OCI-LY3 (cell line): Measurements from ENCODE around the gene MOB3B.

Experiments
- EZH2phosphoT487 ChIP-seq: fragments of 200-600 bp; shearing (Covaris generic); IDR thresholded peaks from 2 replicates; pipeline ENCODE4 v1.6.1; 2018; ENCODE audit warnings: antibody characterized with exemption, mixed run types, low read depth
- TF ChIP-seq, protein P1 (sequence below): fragments of 200-600, 300-600 bp; sonication (generic); IDR thresholded peaks from 2 replicates; pipeline ENCODE4 v1.5.1; 2014; ENCODE audit warnings: antibody characterized with exemption, low read length, low read depth

DNA sequence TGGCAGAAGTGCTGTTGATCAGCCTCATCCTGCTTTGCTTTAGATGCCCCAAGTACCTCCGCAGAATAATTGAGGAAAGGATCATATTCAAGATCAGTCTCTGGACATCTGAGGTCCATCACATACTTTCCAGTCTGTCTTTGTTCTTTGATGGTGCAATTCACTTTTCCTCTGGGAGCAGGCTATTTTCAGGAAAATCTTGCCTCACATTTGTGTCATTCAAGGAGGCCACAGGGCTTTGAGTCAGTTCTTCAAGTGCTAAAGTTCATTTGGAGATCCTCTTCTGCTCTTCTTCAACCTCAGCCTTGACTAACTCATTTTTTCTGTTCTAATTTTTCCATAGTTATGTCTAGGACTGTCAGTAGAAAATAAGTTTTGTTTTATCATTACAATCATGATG is 251.2 kb downstream of the MOB3B start:
- TF ChIP-seq, protein P1, sequence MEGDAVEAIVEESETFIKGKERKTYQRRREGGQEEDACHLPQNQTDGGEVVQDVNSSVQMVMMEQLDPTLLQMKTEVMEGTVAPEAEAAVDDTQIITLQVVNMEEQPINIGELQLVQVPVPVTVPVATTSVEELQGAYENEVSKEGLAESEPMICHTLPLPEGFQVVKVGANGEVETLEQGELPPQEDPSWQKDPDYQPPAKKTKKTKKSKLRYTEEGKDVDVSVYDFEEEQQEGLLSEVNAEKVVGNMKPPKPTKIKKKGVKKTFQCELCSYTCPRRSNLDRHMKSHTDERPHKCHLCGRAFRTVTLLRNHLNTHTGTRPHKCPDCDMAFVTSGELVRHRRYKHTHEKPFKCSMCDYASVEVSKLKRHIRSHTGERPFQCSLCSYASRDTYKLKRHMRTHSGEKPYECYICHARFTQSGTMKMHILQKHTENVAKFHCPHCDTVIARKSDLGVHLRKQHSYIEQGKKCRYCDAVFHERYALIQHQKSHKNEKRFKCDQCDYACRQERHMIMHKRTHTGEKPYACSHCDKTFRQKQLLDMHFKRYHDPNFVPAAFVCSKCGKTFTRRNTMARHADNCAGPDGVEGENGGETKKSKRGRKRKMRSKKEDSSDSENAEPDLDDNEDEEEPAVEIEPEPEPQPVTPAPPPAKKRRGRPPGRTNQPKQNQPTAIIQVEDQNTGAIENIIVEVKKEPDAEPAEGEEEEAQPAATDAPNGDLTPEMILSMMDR, result no peak
- TF ChIP-seq EZH2phosphoT487, result no peak
